SIG-M5 treated with dmso at 0.1 percent for 504 hours (cell line): ENCODE data around the gene DDX41.

Source experiments
- DNase-seq: peaks from one replicate; lab custom pipeline; 2025; ENCODE audit not compliant: unreplicated experiment; lab: John Stamatoyannopoulos, UW

Gene DDX41

GRCh38 chr5:177513500-177513899, 3.3 kb downstream of the DDX41 start:
- no peak for DNase-seq

DNA sequence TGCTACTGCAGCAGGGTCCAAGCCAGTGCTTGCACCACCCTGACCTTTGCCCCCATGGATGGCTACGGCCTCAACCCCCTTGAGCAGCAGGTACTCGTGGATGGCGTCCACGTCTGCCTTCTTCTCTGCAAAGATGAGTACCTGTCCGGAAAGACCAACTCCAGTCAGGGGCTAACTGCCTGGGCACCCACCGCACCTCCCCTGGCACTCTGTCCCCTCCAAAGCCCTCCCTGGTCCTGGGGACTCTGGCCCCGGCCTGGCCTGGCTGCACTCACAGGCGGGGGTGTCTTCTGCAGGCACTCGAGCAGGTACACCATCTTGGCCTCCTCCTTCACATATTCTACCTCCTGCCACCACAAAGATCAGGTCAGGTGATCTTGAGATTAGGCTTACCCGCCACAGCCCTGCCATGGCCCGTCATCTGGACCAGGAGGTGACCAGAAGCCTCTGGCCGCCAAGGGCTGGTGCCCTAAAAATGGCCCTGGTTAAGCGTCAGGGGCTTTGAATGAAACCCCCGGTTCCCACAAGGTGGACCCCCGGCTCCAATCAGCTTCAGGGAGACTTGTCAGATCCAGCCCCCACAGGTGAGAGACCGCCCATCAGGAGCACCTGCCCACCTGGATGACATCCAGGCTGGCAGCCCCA, 3.9 kb downstream of the DDX41 start:
- DNase-seq = no peak

DNA sequence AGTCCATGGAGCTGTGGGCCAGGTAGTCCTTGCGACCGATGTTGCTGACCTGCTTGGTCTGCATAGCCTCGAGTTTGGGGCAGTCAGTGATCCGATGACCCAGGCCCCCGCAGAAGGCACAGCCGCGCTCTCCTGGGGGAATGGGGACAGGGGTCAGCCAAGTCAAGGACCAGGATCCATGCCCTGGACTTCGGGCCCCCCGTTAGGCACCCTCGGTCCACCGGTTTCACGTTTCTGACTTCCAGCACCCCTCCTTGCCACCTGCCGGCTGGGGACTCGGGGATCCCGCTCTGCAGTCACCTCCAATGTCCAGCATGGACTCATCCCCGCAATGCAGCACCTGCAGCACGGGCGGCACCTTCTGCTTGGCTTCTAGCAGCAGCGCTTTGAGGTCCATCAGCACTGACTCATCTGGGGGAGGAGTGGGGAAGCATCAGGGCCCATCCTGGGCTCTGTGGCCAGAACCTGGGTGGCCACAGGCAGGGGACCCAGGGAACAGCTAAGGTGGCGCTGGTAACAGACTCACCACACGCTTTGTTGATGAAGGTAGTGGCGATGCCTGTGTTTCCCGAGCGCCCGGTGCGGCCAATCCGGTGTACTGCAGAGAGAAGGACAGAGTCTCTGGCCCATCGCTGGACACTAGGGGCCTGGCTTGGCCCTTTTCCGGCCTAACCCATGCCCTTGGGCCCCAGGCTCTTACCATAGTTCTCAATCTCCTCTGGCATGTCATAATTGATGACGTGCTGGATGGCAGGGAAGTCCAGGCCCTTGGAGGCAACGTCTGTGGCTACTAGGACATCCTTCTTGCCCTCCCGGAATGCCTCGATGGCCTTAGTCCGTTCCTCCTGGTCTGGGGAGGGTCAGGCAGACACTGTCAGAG, 4.7 kb downstream of the DDX41 start:
- no peak for DNase-seq

DNA sequence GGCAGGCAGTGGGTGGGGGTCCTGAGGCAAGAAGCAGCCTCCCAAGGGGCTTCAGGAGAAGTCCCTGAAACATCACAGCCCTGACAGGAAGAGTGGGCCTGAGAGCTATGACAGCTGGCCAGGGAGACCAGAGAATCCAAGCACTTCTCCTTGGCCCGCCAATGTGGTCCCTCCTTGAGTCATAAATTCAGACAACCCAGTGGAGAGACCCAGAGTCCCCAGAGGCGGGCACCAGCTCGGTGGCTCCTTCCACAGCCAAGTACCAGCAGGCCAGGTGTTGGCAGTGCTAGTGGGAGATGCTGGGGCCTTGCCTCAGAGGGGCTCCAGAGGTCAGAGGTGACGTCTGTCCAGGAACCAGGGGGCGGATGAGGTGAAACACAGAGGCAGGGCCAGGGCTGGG, 5.6 kb downstream of the DDX41 start:
- no peak for DNase-seq

- DNase-seq = peak; percentile 91
These were observed 6.2 kb downstream of the DDX41 start for GRCh38 chr5:177510567-177511053.

- DNase-seq = no peak
These were observed 6.7 kb downstream of the DDX41 start for GRCh38 chr5:177509991-177510566.

GRCh38 chr5:177509381-177509951, 7.3 kb downstream of the DDX41 start, which contains the start of gene DOK3:
DOK3 (minus strand) TSS chr5:177509826; CDS start chr5:177509540, 286 bp downstream.
- no peak for DNase-seq

GRCh38 chr5:177508837-177509236, 7.9 kb downstream of the DDX41 start:
- DNase-seq = no peak

DNA sequence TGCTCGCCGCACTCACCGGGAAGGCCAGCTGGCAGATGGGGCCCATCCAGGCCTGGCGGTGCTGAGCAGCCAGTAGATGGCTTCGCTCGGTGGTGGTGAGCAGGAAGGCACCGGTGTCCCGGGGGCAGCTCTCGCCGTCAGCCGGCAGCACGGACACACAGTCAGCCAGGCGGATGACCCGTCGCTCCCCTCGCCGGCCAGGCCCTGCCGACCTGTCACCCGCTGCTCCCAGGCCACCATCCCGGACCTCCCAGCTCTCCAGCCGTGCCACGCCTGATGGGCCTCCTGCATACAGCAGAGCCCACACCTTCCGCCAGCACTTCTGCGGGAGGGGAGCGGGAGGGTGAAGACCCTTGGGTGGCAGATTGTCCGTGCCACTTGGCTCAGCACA, 8.5 kb downstream of the DDX41 start:
- DNase-seq = no peak

DNA sequence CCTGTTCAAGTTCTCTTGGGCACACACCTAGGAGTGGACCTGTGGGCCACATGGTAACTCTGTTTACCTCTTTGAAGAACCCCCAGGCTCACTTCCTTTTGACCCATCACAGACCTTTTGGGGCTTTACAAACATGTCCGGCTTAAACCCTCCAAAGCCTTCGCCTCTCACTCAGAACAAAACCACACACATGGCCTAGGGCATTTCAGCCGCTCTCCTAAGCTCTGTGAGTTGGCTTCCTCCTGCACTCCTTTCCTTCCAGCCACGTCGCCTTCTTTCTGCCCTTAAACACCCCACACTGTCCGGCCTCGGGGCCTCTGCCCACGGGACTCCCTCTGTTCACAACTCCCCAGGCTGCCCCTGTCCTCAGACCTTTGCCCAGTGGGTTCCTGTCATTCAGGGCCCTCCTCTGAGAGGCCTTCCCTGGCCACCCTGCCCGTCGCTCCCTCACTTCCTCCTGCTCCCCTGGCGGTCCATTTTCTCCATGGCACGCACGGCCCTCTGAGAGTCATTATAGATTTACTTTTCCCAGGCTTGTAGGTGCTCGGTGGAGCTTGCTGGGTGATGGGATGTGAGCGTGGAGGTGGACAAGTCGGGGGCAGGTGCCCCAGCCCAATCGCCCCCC, 9.1 kb downstream of the DDX41 start:
- DNase-seq = no peak

- DNase-seq = no peak
These were observed 9.6 kb downstream of the DDX41 start for GRCh38 chr5:177507165-177507564.

DNA sequence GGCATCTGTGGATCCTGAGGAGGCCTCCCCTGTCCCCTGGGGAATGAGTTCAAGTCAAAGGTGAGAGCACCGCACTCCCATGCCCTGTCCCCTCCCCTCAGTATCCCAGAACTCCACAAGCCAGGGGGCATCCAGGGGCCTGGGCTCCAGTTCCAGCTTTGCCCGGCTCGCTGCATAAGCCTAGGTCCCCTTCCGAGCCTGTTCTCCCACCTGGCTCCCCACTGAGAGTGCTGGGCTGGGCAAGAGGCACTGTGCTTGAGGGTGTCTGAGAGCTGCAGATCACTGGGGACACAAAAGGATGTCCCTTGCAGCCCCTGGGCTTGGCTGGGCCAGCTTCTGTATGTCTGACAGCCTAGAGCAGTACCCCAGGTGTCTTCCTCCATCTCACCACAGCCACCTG, 11.7 kb downstream of the DDX41 start:
- no peak for DNase-seq

- no peak for DNase-seq
These were observed 12.4 kb downstream of the DDX41 start for GRCh38 chr5:177504086-177505056.

GRCh38 chr5:177503351-177504085, 13.2 kb downstream of the DDX41 start:
- DNase-seq = no peak

- no peak for DNase-seq
These were observed 13.9 kb downstream of the DDX41 start for GRCh38 chr5:177502886-177503285.

- peak; percentile 70 for DNase-seq
These were observed 14.7 kb downstream of the DDX41 start for GRCh38 chr5:177501874-177502678.

GRCh38 chr5:177500685-177501522, 15.9 kb downstream of the DDX41 start:
- DNase-seq = peak; percentile 74
